GM21526 (cell line): ENCODE data around the gene ACVR2A.

ENCODE experiments used
- ATAC-seq: cut with Tn5 transposase; IDR thresholded peaks from one replicate; pipeline ENCODE4 v1.9.1; 2021; ENCODE audit warnings: moderate library complexity; ENCODE audit not compliant: unreplicated experiment, low FRiP score

ACVR2A gene

GRCh38 chr2:147854557-147855134 lies 9.8 kb downstream of the ACVR2A start:
- no peak for ATAC-seq

GRCh38 chr2:147855316-147855715 lies 10.5 kb downstream of the ACVR2A start:
- no peak for ATAC-seq

GRCh38 chr2:147855977-147856376 lies 11.1 kb downstream of the ACVR2A start:
- ATAC-seq = no peak

GRCh38 chr2:147860009-147860408 lies 15.2 kb downstream of the ACVR2A start:
- ATAC-seq = no peak

GRCh38 chr2:147862859-147863516 lies 18.2 kb downstream of the ACVR2A start:
- no peak for ATAC-seq

GRCh38 chr2:147863835-147864234 lies 19.0 kb downstream of the ACVR2A start:
- ATAC-seq = no peak

GRCh38 chr2:147865560-147865959 lies 20.7 kb downstream of the ACVR2A start:
- ATAC-seq = no peak

- ATAC-seq = no peak
These were observed 22.2 kb downstream of the ACVR2A start for GRCh38 chr2:147867050-147867449.

- no peak for ATAC-seq
These were observed 25.1 kb downstream of the ACVR2A start for GRCh38 chr2:147869934-147870333.

- ATAC-seq = no peak
These were observed 28.1 kb downstream of the ACVR2A start for GRCh38 chr2:147872967-147873366.

GRCh38 chr2:147873859-147874483 lies 29.1 kb downstream of the ACVR2A start:
- ATAC-seq = no peak

GRCh38 chr2:147879846-147880245 lies 35.0 kb downstream of the ACVR2A start:
- no peak for ATAC-seq

- no peak for ATAC-seq
These were observed 37.8 kb downstream of the ACVR2A start for GRCh38 chr2:147882631-147883030.

- ATAC-seq = no peak
These were observed 40.0 kb downstream of the ACVR2A start for GRCh38 chr2:147884830-147885229.

GRCh38 chr2:147886136-147886535 lies 41.3 kb downstream of the ACVR2A start:
- no peak for ATAC-seq

GRCh38 chr2:147888680-147889079 lies 43.9 kb downstream of the ACVR2A start:
- no peak for ATAC-seq

GRCh38 chr2:147904051-147904450 lies 59.2 kb downstream of the ACVR2A start:
- no peak for ATAC-seq

GRCh38 chr2:147909178-147909577 lies 64.3 kb downstream of the ACVR2A start:
- ATAC-seq = no peak

- ATAC-seq = peak; percentile 68
These were observed 66.2 kb downstream of the ACVR2A start for GRCh38 chr2:147910990-147911473.

- ATAC-seq = no peak
These were observed 69.1 kb downstream of the ACVR2A start for GRCh38 chr2:147913701-147914480.

GRCh38 chr2:147916067-147916466 lies 71.2 kb downstream of the ACVR2A start:
- no peak for ATAC-seq
